SJCRH30 (cell line): Measurements from ENCODE around the gene ARL3. TPM values are rescaled to one million over a fixed set of nuclear protein-coding genes. Genes with fewer than 3 reads are reported as not detected.
"Not testable (repeated sequence)": the region's sequence is repeated elsewhere in the genome, so short reads cannot be mapped to it uniquely, and the experiment has no call there.

Experiments used
- DNase-seq, 2 experiments: peaks; one replicate each; pipeline ENCODE4 v3.0.0-alpha.2; 2015 to 2020
- H3K27ac ChIP-seq: fragments of 250-450 bp; sonication (Bioruptor Pico); 2 replicates; pipeline ENCODE4 v1.5.1; 2020; ENCODE audit warnings: mild to moderate bottlenecking, moderate library complexity
- H3K27me3 ChIP-seq: fragments of 250-450 bp; sonication (Bioruptor Pico); 2 replicates; pipeline ENCODE4 v1.5.1; 2020; ENCODE audit warnings: mild to moderate bottlenecking, moderate library complexity
- H3K36me3 ChIP-seq: fragments of 250-450 bp; sonication (Bioruptor Pico); 2 replicates; pipeline ENCODE4 v1.5.1; 2020; ENCODE audit warnings: mild to moderate bottlenecking, moderate library complexity
- H3K4me1 ChIP-seq: fragments of 250-450 bp; sonication (Bioruptor Pico); 2 replicates; pipeline ENCODE4 v1.5.1; 2020; ENCODE audit warnings: mild to moderate bottlenecking, moderate library complexity
- H3K4me3 ChIP-seq: fragments of 250-450 bp; sonication (Bioruptor Pico); 2 replicates; pipeline ENCODE4 v1.5.1; 2020; ENCODE audit warnings: mild to moderate bottlenecking, moderate library complexity
- H3K9me3 ChIP-seq: fragments of 250-450 bp; sonication (Bioruptor Pico); replicated peaks from 2 replicates; pipeline ENCODE4 v1.5.1; 2020; ENCODE audit warnings: mild to moderate bottlenecking, moderate library complexity
- total RNA-seq: library from RNA; depleted of rRNA; stranded (reverse); fragments of >200 nt; shearing (Covaris generic); gene quantifications from 2 replicates; pipeline ENCODE4 v1.2.3, GENCODE V29; 2014

Gene ARL3
- total RNA-seq, 1 experiment from 2014 or later: 17.6 TPM

DNA sequence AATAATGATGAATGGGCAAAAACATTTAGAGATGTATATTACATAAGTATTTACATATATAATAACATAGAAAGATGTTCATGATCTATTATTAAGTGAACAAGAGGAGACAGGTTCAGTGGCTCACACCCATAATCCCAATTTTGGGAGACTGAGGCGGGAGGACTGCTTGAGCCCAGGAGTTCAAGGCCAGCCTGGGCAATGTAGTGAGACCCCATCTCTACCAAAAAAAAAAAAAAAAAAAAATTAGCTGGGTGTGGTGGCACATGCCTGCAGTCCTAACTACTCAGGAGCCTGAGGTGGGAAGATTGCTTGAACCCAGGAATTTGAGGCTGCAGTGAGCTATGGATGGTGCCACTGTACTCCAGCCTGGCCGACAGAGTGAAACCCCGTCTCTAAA, 12.4 kb downstream of the ARL3 start:
- peaks cover 26% of the 10 kb centered on the region for H3K36me3 ChIP-seq
- no peak for DNase-seq

DNA sequence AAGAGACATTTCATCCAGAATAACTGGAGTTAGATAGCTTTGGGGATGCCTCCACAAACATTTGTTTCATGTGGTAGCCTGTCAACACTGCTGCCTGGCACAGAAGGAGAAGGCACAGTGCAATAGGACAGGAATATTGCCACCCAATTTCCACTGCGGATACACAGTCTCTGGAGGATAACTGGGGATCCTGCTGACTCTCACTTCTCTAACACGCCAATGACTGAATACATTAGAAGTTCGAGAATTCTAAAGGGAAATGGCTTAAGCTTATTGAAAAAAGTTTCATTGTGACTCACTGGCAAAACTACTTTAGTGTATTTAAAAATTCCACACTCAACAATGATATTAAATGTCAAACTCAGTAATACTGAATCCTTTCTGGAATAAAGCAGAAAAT, 12.9 kb downstream of the ARL3 start:
- Histone ChIP-seq H3K36me3 (peaks cover 31% of the 10 kb centered on the region), H3K4me3 (no peak overlapping the region), H3K4me1 (peaks cover 4% of the 10 kb centered on the region; the same call in 1 of the 2 replicates), H3K27ac (no peak overlapping the region), H3K27me3 (no peaks in the 10 kb centered on the region), H3K9me3 (no peaks in the 10 kb centered on the region)
- DNase-seq: no peak

More for the DNA sequence above, 12.4 kb downstream of the ARL3 start:
- Histone ChIP-seq H3K4me1 (peaks cover 4% of the 10 kb centered on the region; the same call in 1 of the 2 replicates), H3K27ac (no peak overlapping the region), H3K27me3 (no peaks in the 10 kb centered on the region), H3K4me3 (no peak overlapping the region), H3K9me3 (no peaks in the 10 kb centered on the region)

DNA sequence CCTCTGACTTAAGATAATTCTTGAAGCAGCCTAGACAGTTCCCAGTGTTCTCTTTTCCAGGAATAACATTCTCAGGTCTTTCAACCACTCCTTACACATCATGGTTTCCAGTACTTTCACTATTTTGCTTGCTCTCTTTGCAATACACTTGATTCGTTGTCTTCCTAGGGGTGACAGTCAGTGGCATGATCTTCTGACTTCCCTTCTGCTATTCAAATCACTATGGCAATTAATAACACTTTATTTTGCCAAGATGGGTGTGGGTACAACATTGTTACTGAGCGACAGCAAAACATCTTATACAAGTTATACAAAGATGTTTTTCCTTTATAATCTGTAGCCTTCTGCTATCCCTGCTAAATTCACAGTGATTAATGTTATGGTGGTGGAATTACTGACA, 15.3 kb downstream of the ARL3 start:
- DNase-seq: no peak
- Histone ChIP-seq H3K27ac (no peak overlapping the region), H3K4me3 (no peak overlapping the region), H3K9me3 (no peaks in the 10 kb centered on the region), H3K4me1 (no peaks in the 10 kb centered on the region), H3K36me3 (peaks cover 42% of the 10 kb centered on the region), H3K27me3 (no peaks in the 10 kb centered on the region)

DNA sequence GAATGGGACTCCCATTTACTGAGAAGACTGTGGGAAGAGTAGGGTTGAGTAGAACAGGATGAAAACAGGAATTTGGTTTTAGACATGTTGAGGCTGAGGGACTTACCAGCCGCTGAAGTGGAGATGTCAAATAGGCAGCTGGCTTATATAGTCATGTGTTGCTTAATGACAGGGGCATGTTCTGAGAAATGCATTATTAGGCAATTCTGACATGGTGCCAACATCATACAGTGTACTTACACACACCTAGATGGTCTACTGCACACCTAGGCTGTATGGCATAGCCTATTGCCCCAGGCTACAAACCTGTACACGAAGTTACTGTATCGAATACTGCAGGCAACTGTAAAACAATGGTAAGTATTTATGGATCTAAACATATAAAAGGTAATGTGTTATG, 17.5 kb downstream of the ARL3 start:
- Histone ChIP-seq H3K4me3 (no peak overlapping the region), H3K27ac (no peak overlapping the region)

DNA sequence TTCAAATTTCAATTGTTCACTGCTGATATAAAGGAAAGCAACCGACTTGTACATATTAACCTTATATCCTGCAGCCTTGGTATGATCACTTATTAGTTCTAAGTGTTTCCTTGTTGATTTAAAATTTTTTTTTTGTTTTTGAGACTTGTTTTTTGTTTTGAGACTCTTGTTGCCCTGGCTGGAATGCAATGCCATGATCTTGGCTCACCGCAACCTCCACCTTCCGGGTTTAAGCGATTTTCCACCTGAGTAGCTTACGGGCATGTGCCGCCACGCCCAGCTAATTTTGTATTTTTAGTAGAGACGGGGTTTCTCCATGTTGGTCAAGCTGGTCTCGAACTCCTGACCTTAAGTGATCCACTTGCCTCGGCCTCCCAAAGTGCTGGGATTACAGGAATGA, 18.8 kb downstream of the ARL3 start:
- H3K36me3 ChIP-seq: peaks cover 44% of the 10 kb centered on the region
- not testable (repeated sequence) for H3K27me3 ChIP-seq, H3K4me3 ChIP-seq, H3K4me1 ChIP-seq, DNase-seq, H3K9me3 ChIP-seq, H3K27ac ChIP-seq

More for the DNA sequence above, 17.5 kb downstream of the ARL3 start:
- Histone ChIP-seq H3K9me3 (no peaks in the 10 kb centered on the region), H3K4me1 (no peaks in the 10 kb centered on the region), H3K27me3 (no peaks in the 10 kb centered on the region), H3K36me3 (peaks cover 44% of the 10 kb centered on the region)
- no peak for DNase-seq

DNA sequence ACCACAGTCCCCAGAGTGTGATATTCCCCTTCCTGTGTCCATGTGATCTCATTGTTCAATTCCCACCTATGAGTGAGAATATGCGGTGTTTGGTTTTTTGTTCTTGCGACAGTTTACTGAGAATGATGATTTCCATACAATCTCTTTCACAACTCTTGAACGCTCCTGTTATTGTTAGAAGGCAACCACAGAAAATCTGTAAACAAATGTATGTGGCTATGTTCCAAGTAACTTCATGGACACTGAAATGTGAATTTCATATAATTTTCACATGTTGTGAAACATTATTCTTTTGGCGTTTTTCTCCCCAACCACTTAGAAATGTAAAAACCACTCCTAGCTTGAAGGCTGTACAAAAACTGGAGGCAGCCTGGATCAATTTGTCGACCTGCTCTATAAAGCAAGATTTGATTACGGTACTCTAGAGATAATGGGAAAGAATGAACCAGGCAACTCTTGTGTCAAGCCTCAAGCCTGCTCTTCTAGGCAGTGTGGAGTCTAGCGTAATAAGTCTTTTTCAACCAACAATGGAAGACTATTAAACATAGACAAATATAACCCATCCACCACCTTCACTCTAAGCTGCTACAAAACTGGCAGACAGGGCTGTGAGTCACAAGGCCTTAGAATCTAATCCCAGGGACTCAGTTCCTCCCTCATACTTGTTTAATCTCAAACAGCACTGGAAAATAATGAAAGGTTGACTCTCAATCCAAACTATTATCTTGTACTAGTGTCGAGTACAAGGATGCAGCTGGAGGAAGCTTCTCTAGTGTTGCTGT, 22.7 kb downstream of the ARL3 start:
- Histone ChIP-seq H3K27me3 (no peaks in the 10 kb centered on the region), H3K4me3 (no peak overlapping the region), H3K27ac (no peak overlapping the region), H3K36me3 (peaks cover 22% of the 10 kb centered on the region), H3K4me1 (no peaks in the 10 kb centered on the region), H3K9me3 (no peaks in the 10 kb centered on the region)
- DNase-seq: no peak

DNA sequence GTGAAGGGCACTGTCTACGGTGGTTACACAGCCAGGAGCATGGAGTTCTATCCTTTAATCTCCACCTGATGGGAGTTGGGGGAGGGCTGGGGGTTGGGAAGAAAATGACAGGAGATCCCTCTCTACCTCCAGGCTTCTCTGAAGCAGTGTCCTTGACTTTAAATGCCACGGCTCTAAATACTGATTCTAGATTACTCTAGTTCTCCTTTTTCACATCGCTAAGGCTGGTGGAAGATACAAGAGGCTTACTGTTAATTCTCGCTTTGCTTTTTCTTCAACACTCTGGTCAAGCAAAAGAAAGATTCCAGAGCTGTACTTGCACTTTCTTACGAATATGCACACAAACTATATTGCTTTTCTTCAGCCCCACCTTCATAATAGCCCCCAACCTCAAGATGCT, 30.5 kb downstream of the ARL3 start:
- Histone ChIP-seq H3K4me3 (no peak overlapping the region), H3K4me1 (peaks cover 9% of the 10 kb centered on the region), H3K27me3 (no peaks in the 10 kb centered on the region), H3K9me3 (no peaks in the 10 kb centered on the region), H3K27ac (no peak overlapping the region), H3K36me3 (peaks cover 18% of the 10 kb centered on the region)
- DNase-seq: no peak

DNA sequence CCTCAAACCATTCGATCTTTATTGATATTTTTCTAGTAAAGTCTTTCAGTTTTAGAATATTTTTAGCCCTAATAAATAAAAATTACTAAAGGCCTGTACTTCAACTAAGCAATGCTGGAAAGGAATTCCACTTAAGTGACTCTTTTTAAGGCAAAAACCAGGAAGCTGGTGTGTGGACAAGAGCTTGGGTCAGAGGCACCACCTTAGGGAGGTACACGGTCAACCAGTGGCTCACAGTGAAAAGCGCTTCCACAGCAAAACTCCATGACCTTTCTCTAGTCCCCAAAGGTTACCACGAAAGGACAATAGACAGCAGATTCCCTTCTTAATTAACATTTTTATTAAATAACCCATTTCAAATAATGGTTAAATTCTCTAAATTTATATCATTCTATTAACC, 31.2 kb downstream of the ARL3 start:
- Histone ChIP-seq H3K27me3 (no peaks in the 10 kb centered on the region), H3K27ac (no peak overlapping the region), H3K9me3 (no peaks in the 10 kb centered on the region), H3K36me3 (peaks cover 18% of the 10 kb centered on the region; the same call in 1 of the 2 replicates), H3K4me3 (no peak overlapping the region), H3K4me1 (peaks cover 17% of the 10 kb centered on the region)
- DNase-seq: no peak

DNA sequence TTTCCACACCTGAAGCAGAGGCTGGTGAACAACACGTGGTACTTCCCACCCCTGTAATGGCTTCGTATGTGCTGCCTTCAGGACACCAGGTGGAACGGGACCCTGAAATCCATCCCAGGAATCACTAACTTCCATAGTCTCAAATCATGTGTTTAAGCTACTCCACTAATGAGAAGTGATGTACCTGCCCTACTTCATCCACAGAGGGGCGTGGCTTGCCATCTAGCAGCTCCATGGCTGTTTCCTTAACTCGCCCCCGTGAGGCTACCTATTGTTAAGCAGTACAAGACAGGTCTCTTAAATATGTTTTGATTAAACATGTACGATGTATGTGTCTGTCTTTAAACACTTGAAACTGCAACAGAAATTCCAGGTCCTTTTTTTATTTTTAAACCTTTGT, 31.8 kb downstream of the ARL3 start:
- Histone ChIP-seq H3K4me3 (no peak overlapping the region), H3K36me3 (peaks cover 18% of the 10 kb centered on the region; the same call in 1 of the 2 replicates), H3K9me3 (no peaks in the 10 kb centered on the region), H3K4me1 (peaks cover 23% of the 10 kb centered on the region), H3K27me3 (no peaks in the 10 kb centered on the region), H3K27ac (no peak overlapping the region)
- DNase-seq: no peak

DNA sequence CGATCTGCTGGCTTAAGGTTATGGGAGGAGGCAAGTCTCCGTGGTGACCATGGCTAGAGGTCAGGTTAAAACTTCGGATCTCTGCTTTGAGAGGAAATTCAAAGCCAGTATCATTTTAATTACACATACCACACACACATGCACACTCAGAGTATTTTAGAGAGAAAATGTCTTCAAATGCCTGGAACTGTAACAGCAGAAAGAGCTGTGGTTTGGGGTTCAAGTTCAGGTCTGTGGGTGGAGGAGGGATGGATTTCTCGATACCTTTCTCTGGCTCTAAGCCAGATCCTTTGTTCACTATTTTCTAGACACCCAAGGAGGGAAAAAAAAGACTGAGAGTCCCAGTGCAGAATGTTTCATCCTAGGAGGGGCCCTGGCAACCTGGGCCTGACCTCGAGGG, 32.5 kb downstream of the ARL3 start:
- Histone ChIP-seq H3K4me1 (peaks cover 30% of the 10 kb centered on the region), H3K36me3 (peaks cover 18% of the 10 kb centered on the region; the same call in 1 of the 2 replicates), H3K9me3 (no peaks in the 10 kb centered on the region), H3K27me3 (no peaks in the 10 kb centered on the region), H3K27ac (no peak overlapping the region), H3K4me3 (no peak overlapping the region)
- no peak for DNase-seq

DNA sequence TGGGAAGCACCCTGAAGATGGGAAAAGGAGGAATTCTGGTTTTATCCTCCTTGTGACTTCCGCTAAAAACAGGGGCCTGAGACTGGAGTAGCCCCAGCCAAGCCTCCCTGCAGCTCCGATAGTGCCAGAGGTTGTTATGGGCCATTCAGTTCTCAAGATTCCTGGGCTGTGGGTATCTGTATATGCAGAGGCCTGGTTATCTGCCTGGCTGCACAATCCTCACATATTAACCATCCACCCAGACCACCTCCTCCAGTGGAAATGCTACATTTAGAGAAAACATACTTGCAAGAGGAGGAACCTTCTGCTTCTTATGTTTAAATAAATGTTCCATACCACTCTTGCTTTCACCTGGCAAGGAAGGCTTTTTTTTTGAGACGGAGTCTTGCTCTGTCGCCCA, 34.6 kb downstream of the ARL3 start:
- peaks cover 46% of the 10 kb centered on the region for H3K4me1 ChIP-seq
- no peaks in the 10 kb centered on the region for H3K9me3 ChIP-seq
- H3K36me3 ChIP-seq: peaks cover 11% of the 10 kb centered on the region; the same call in 1 of the 2 replicates
- no peak overlapping the region for H3K4me3 ChIP-seq
- H3K27me3 ChIP-seq: no peaks in the 10 kb centered on the region
- H3K27ac ChIP-seq: no peak overlapping the region; the same call in 1 of the 2 replicates
- DNase-seq: no peak

DNA sequence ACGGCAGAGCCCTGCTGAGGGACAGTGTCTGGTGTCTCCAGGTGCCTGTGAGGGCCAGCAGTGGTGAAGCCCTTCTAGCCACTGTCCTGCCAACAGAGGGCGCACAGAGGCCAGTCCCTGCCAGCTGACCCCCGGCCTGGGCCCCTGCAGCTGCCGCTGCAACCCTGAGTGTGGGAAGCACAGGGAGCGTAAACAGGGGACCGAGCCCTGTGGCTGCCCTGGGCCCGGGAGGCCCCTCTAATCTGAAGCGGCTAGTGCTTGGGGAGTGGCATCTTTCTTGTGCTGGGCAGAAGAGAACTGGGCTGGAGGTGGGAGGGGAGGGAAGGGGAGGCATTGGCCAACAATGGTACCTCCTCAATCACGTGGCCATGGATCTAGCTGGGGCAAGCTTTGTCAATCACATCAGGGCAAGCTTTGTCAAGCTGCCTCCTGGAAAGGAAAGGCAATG, 35.3 kb downstream of the ARL3 start:
- H3K27ac ChIP-seq: peak overlapping the region; percentile 38
- H3K4me3 ChIP-seq: no peak overlapping the region
- H3K27me3 ChIP-seq: no peaks in the 10 kb centered on the region
- H3K4me1 ChIP-seq: peaks cover 47% of the 10 kb centered on the region
- DNase-seq: peak; percentile 96 to 97
- peaks cover 11% of the 10 kb centered on the region; the same call in 1 of the 2 replicates for H3K36me3 ChIP-seq
- H3K9me3 ChIP-seq: no peaks in the 10 kb centered on the region

DNA sequence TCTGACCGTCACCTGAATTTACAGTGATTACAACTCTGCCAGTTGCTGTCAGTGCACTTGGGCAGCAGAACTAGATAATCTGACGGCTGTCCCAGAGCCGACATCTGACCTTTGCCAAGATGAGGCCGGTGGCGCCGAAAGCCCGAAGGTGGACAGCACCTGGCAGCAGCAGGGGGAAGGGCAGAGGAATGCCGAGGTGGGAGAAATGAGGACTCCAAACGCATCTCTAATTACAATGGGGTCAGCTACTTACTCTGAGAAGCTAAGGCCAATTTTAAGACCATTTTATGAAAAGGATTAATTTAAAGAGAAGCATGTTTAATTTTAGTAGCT, 36.2 kb downstream of the ARL3 start:
- Histone ChIP-seq H3K4me3 (no peak overlapping the region), H3K36me3 (peaks cover 11% of the 10 kb centered on the region; the same call in 1 of the 2 replicates), H3K27me3 (no peaks in the 10 kb centered on the region), H3K4me1 (peaks cover 54% of the 10 kb centered on the region), H3K27ac (peak overlapping the region; percentile 35; the same call in 1 of the 2 replicates), H3K9me3 (no peaks in the 10 kb centered on the region)
- DNase-seq: no peak

DNA sequence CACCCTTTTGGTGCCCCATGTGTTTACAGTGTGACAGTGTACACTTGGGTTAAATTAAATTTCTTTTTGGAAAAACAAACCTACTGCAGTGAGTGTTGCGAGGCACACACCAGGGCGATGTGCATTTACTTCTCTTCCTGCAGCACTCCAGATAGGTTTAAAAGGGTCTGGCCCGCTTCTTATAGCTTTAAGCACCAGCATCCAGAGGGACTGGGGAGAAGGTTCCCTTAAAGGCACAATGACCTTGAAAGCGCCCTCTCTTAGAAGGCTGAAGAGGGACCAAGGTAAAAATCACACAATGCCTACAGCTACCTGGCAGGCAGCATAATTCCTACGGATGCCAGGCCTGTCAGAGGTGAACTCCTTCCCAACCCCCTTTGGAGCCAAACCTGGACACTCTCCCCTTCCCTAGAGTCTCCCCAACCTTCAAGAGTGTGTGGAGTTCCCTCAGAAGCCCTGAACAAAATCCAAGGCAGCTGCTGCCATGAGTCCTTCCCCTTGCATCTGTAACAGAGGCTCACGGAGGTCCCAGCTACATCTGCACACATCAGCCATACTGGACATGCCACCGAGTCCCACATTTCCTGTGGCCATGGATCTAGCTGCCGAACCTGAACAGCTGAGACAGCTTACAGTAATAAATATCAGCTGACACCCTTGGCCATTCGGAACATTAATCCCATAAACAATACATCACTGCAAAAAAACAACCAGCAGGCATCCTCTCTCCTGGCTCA, 36.7 kb downstream of the ARL3 start:
- Histone ChIP-seq H3K4me1 (peaks cover 56% of the 10 kb centered on the region), H3K27ac (peak overlapping the region; percentile 35), H3K9me3 (no peaks in the 10 kb centered on the region), H3K4me3 (no peak overlapping the region), H3K36me3 (peaks cover 8% of the 10 kb centered on the region; the same call in 1 of the 2 replicates), H3K27me3 (no peaks in the 10 kb centered on the region)
- DNase-seq: peak in 1 of 2 experiments; percentile 55
